ENCODE measurements around the gene MAP7D2.
A peak's percentile ranks its signal among the peaks of the same experiment; 100 is the strongest.

Gene MAP7D2

GRCh38 chrX:19964017-19964710 lies 152.5 kb downstream of the MAP7D2 start:
- peak in 2 of 4 experiments; percentile 0 to 3 for DNase-seq

DNA sequence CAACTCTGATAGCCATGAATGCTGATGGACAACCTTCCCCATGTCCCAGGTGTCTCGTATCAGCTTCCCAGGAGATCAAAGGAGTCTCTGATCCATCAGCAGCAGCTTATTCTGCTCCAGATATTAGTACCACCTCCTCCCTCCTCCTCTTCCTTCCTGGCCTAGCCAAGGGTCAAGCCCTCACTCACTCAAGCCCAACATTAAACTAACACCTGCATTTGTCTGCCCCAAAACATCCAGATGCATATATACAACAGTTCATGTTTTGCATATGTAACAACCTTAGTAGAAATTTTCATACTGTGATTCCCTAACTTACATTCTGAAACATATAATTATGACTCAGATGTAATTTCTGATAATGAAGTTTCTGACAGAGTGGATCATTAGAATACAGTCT lies 155.8 kb downstream of the MAP7D2 start:
- DNase-seq = no peak

- no peak for DNase-seq
These were observed 157.9 kb downstream of the MAP7D2 start for GRCh38 chrX:19958552-19959486.

DNA sequence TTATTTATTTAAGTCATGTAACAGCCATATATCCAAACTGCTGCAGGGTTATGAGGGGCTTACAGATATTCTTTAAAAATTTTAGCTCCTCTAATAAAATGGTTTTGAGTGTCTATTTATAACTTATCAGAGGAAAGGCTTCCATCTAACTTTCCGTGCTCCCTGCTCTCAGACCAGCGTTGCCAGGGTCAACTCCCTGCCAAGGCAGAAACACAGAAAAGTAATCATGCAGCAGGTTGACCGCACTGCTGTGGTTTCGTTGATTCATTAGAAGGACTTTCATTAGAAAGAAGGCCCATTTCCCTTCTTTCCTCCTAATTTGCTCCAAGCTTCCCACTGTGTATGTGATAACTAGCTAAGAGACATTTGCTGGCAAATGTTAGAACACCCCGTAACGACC lies 159.8 kb downstream of the MAP7D2 start:
- no peak for DNase-seq
